ENCODE data around the gene DGKG.

DNA sequence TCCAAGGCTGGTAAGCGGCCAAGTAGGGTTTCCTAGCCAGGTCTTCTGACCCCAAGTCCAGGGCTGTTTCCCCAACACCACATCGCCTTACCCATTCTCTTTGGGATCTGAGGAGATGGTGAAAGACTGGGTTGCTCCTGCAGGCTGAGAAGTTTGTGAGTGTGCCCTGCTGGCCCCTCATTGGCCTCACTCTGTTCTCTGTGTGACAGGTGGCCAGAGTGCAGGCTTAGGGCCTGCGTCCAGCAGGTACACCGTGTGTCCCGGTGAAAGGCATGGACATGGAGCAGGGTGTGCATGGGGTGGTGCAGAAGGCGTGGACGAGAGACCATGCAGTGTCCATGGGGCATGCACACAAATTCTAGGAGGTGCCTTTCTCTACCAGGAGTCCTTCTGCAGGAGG lies 91.3 kb downstream of the DGKG start:
- TF ChIP-seq, protein P1, sequence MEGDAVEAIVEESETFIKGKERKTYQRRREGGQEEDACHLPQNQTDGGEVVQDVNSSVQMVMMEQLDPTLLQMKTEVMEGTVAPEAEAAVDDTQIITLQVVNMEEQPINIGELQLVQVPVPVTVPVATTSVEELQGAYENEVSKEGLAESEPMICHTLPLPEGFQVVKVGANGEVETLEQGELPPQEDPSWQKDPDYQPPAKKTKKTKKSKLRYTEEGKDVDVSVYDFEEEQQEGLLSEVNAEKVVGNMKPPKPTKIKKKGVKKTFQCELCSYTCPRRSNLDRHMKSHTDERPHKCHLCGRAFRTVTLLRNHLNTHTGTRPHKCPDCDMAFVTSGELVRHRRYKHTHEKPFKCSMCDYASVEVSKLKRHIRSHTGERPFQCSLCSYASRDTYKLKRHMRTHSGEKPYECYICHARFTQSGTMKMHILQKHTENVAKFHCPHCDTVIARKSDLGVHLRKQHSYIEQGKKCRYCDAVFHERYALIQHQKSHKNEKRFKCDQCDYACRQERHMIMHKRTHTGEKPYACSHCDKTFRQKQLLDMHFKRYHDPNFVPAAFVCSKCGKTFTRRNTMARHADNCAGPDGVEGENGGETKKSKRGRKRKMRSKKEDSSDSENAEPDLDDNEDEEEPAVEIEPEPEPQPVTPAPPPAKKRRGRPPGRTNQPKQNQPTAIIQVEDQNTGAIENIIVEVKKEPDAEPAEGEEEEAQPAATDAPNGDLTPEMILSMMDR (optimal IDR thresholded peaks at IDR 0.05 in 1 of 3, IDR thresholded peaks at IDR 0.05 in 1 of 3, conservative IDR thresholded peaks at IDR 0.05 in 1 of 3; ENCODE audit: extremely low read depth in 1 of 3, insufficient read depth in 2 of 3, low read length in 3 of 3) = no peak
- no peak for TF ChIP-seq EZH2 (IDR thresholded peaks at IDR 0.05; ENCODE audit: low read length)

Measured in keratinocyte (primary cell).